Small intestine (tissue), 7 donors: ENCODE measurements around the gene TSBP1. TPM values are rescaled to one million over a fixed set of nuclear protein-coding genes. Genes with fewer than 3 reads are reported as not detected.
A peak's percentile ranks its signal among the peaks of the same experiment; 100 is the strongest.

Source experiments
- DNase-seq, 2 donors: peaks; one replicate each; pipeline versions ENCODE4 v3.0.0 to v3.0.0-alpha.2; 2013
- FAIRE-seq: peaks from 2 replicates; lab custom pipeline; 2012; peaks lifted over from hg19 to GRCh38; lab: Jason Lieb, UNC
- H3K27ac ChIP-seq, 3 donors: one replicate each; pipeline ENCODE4 v1.5.1; 2013; ENCODE audit warnings: low read length in 2 of 3, mild to moderate bottlenecking in 2 of 3, control low read depth in 1 of 3, inconsistent platforms in 1 of 3, low read depth in 1 of 3, moderate library complexity in 1 of 3
- H3K27me3 ChIP-seq, 3 donors: one replicate each; pipeline ENCODE4 v1.6.1; 2013; ENCODE audit warnings: low read length in 3 of 3, inconsistent platforms in 1 of 3; ENCODE audit not compliant: control insufficient read depth in 3 of 3, insufficient read depth in 3 of 3
- H3K36me3 ChIP-seq, 3 donors: one replicate each; pipeline ENCODE4 v1.6.1; 2013; ENCODE audit warnings: low read length in 3 of 3, inconsistent platforms in 1 of 3, low read depth in 1 of 3, mild to moderate bottlenecking in 1 of 3, moderate library complexity in 1 of 3; ENCODE audit not compliant: control insufficient read depth in 3 of 3, insufficient read depth in 2 of 3
- H3K4me1 ChIP-seq, 3 donors: one replicate each; pipeline ENCODE4 v1.6.1; 2013; ENCODE audit warnings: low read length in 2 of 3, inconsistent platforms in 1 of 3, low read depth in 1 of 3, mild to moderate bottlenecking in 1 of 3, moderate library complexity in 1 of 3; ENCODE audit not compliant: control insufficient read depth in 3 of 3, insufficient read depth in 2 of 3
- H3K4me3 ChIP-seq, 3 donors: one replicate each; pipeline ENCODE4 v1.5.1; 2013; ENCODE audit warnings: low read length in 3 of 3, control low read depth in 1 of 3, inconsistent platforms in 1 of 3, low read depth in 1 of 3, mild to moderate bottlenecking in 1 of 3, moderate library complexity in 1 of 3
- H3K9me3 ChIP-seq, 2 donors: one replicate each; pipeline ENCODE4 v1.6.1; 2013; ENCODE audit warnings: low read depth in 1 of 2, low read length in 1 of 2; ENCODE audit not compliant: control insufficient read depth in 2 of 2, insufficient read depth in 1 of 2
- whole genome bisulfite sequencing, 3 donors: extraction: QIAGEN DNeasy Blood & Tissue Kit; methylation state at CpG; one replicate each; pipeline ENCODE4 v1.1.7; 2013; 5-methylcytosine and 5-hydroxymethylcytosine counted together
- polyA plus RNA-seq, 4 donors: library from polyadenylated mRNA; stranded (reverse) in 3 of 4; unstranded in 1 of 4; fragments of 200-250 nt in 3 of 4; fragments of 120-200 nt in 1 of 4; gene quantifications; one replicate each; pipeline versions ENCODE4 v1.2.1 to v1.2.3, GENCODE V29; 2013
- donor health status: healthy with polysubstance abuse.
- donor health status: control.
- donor health status: control.
- donor health status: Bipolar disorder and iron deficiency.
- donor health status: healthy.

The TSBP1 gene
- polyA plus RNA-seq, 4 donors: not detected

DNA sequence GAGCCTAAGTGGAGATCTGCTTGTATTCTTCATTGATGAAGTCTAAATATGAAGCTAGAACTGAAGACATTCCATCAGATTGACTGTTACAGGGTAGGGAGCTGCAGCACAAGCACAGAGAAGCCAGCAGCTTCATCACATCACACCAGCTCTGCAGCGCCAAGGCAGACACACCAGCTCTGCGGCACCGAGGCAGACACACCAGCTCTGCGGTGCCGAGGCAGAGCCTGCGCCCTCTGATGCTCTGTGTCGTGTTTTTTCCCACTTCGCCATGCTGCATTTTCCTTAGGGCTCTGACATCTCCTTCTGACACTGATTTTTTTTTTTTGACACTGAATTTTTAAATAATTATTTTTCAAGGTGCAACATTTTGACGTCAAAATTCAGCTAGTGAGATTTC is 34.5 kb upstream of the TSBP1 start:
- DNase-seq (no peak), FAIRE-seq (no peak)
- Histone ChIP-seq H3K27me3 (peaks cover 0 to 5% (median 3%) of the 10 kb centered on the region in 3 donors), H3K4me1 (peaks cover 0 to 12% (median 4%) of the 10 kb centered on the region in 3 donors), H3K9me3 (no peaks in the 10 kb centered on the region), H3K36me3 (no peaks in the 10 kb centered on the region), H3K27ac (no peak overlapping the region), H3K4me3 (no peak overlapping the region)
- 74 to 88% (median 84%) methylated on average over 9 of the region's 9 CpGs for WGBS, 3 donors

DNA sequence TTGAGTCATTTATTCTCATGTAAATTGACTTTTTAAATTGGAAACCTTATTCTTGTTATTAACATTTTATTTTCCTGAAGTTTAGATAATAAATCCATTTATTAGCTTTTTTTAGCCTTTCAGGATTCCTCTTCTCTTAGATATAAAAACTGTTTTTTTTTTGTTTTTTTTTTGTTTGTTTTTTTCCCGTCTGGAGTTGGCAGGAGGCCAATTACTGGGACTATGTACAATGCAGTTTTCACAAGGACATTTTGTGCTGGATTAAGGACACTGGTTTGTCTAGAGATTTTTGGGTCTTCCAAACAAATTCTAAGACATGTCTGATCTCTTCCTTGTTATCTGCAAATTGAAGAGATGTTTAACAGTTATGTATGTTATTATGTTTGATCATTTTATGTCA is 34.0 kb upstream of the TSBP1 start:
- no peak overlapping the region for H3K27ac ChIP-seq
- DNase-seq (no peak), FAIRE-seq (no peak)
- no peaks in the 10 kb centered on the region for H3K9me3 ChIP-seq
- H3K4me1 ChIP-seq: peaks cover 0 to 9% (median 4%) of the 10 kb centered on the region in 3 donors
- 6 to 28% (median 26%) methylated on average over 1 of the region's 1 CpG for WGBS, 3 donors
- no peak overlapping the region for H3K4me3 ChIP-seq
- no peaks in the 10 kb centered on the region for H3K36me3 ChIP-seq
- H3K27me3 ChIP-seq: peaks cover 0 to 5% (median 2%) of the 10 kb centered on the region in 3 donors

DNA sequence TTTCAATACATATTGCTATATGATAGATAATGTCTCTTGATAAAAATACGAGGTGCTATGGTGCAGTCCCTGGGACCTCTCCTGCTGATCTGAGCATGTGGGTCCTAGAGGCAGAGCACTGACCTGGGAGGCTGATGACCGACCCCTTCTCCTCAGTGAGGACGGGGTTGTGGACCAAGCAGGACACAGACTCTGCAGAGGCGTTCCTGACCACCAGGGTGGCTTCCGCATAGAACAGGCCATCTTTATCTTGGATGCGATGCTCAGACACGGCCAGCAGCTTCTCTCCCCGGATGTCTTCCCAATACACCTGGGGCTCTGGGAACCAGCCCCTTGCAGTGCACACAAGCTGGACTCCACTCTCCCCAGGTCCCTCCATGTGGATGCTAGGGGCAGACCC is 31.1 kb upstream of the TSBP1 start:
- H3K27ac ChIP-seq: no peak overlapping the region
- peaks cover 0 to 5% (median 2%) of the 10 kb centered on the region in 3 donors for H3K27me3 ChIP-seq
- FAIRE-seq (no peak), DNase-seq (no peak)
- H3K36me3 ChIP-seq: no peaks in the 10 kb centered on the region
- no peak overlapping the region for H3K4me3 ChIP-seq
- WGBS, 3 donors: 54 to 77% (median 72%) methylated on average over 8 of the region's 8 CpGs
- H3K9me3 ChIP-seq: no peaks in the 10 kb centered on the region
- H3K4me1 ChIP-seq: peaks cover 0 to 9% (median 4%) of the 10 kb centered on the region in 3 donors

DNA sequence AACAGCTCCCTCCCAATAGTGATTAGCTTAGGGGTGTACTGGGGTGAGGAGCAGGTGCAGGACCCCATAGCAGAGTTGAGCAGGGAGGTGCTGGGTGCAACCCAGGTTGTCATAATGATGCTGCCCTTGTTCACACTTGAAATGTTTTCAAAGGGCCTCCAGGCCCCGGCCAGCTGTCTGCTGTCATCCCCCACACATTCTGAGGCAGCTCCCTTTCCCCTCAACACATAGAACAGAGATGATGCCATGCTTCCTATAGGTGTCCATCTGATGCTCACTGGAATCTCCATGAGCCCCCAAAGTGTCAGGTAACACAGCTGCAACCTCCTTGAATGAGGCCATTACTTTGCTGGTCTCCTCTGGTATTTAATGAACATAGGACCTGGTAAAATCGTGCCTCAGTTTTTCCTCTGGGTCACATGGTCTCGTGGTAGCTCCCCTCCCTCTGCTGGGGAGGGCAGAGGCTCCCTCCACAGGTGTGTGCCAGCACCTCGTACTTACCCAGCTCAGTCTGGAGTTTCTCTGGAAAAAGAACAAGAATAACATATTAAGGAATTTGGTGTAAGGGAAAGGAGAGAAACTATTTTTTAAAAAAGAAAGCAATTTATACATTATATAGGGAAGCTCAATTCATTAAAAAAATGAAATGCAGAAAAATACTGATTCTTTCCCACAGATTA is 29.7 kb upstream of the TSBP1 start:
- Histone ChIP-seq H3K27ac (no peak overlapping the region), H3K36me3 (no peaks in the 10 kb centered on the region), H3K9me3 (no peaks in the 10 kb centered on the region), H3K4me1 (no peaks in the 10 kb centered on the region), H3K27me3 (peaks cover 0 to 5% (median 2%) of the 10 kb centered on the region in 3 donors), H3K4me3 (no peak overlapping the region)
- DNase-seq (no peak), FAIRE-seq (no peak)
- 37 to 38% (median 37%) methylated on average over 4 of the region's 4 CpGs for WGBS, 3 donors

DNA sequence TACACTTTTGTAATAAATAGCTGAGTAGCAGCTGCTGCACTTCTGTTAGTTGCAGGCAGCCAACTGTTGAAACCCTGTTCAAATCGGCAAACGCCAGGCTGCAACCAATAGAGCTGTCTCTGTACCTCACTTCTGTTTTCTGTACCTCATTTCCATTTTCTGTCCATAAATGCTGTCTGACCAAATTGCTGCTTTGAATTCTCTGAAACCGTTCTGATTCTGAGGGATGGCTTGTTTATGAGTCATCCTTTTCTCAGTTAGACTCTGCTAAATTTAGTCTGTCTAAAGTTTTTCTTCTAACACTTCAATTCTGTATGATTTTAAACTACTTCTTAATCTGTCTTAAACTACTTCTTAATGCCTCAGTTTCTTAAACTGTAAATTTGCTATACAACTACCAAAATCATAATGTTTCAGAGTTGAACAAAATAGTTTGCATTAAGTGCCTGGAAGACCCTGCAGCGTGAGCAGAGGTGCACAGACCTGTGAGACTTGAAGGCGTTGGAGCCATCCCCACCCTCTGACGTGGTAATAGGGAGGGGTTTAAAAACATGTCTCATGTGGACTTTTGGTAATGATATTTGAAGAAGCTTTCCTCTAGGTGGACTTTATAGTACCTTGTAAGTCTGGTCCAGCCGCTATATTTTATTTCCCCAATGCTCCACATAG is 25.7 kb upstream of the TSBP1 start:
- no peaks in the 10 kb centered on the region for H3K4me1 ChIP-seq
- H3K36me3 ChIP-seq: no peaks in the 10 kb centered on the region
- no peak overlapping the region for H3K4me3 ChIP-seq
- DNase-seq (no peak), FAIRE-seq (no peak)
- peaks cover 0 to 2% (median 0%) of the 10 kb centered on the region in 3 donors for H3K27me3 ChIP-seq
- H3K9me3 ChIP-seq: no peaks in the 10 kb centered on the region
- 71 to 79% (median 73%) methylated on average over 7 of the region's 7 CpGs for WGBS, 3 donors
- H3K27ac ChIP-seq: peak overlapping the region in 1 of 3 donors; percentile 44

DNA sequence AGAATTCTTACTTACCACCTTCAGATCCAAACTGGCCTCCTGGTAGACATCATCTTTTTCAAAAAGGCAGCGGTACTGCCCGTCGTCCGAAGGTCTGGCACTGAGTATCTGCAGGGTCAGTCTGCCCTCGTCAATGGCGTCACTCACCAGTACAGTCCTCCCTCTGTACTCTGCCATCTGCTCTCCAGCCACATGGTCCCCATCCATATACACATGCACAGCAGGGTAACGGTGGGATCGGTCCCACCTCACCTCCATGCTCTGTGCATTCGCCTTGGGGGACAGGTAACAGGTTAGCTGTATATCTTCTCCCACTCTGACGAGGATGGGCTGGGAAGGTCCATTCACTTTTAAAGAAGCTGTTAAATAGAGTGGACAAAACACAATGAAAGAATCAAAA is 24.3 kb upstream of the TSBP1 start:
- H3K27me3 ChIP-seq: no peaks in the 10 kb centered on the region
- DNase-seq: no peak
- H3K27ac ChIP-seq: no peak overlapping the region
- H3K4me1 ChIP-seq: no peaks in the 10 kb centered on the region
- FAIRE-seq: no peak
- WGBS, 3 donors: 94 to 96% (median 96%) methylated on average over 10 of the region's 10 CpGs
- H3K36me3 ChIP-seq: no peaks in the 10 kb centered on the region
- no peaks in the 10 kb centered on the region for H3K9me3 ChIP-seq
- H3K4me3 ChIP-seq: no peak overlapping the region

DNA sequence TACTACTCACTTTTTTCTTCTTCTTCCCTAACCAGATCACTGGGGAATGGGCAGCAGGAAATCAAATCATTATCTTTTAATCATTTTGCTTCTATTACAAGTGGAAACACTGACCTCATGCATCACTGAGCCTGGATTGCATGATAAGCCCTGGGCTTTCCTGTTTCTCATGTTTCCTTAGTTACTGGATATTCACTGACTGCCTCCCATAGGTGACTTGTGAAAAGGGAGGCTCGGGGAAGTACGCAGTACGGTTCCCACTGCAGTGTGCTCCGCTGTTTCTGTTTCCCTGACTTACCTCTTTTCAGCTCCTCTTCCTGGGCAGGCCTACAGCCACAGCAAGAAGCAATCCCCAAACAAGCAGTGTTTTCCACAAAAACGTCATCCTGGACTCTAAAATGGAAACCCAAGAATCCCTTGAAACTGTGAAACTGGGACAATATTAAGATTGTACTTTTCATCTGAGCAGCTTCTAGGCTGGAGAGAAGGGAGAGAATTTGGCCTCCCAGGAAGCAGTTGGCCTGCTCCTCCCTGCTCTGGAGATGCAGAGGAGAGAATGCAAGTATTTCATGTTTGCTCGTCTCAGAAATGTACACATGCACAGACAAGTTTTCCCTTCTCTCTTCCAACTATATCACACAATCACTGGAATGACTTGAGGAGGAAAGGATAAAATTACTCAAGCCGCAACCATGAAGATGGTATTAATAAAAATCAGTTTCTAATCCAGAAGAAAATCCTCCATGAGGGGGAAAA is 22.1 kb upstream of the TSBP1 start:
- Histone ChIP-seq H3K9me3 (no peaks in the 10 kb centered on the region), H3K27me3 (no peaks in the 10 kb centered on the region), H3K4me1 (no peaks in the 10 kb centered on the region), H3K27ac (peak overlapping the region in 1 of 3 donors; percentile 40), H3K36me3 (no peaks in the 10 kb centered on the region), H3K4me3 (no peak overlapping the region)
- DNase-seq (no peak), FAIRE-seq (no peak)
- WGBS, 3 donors: 33 to 68% (median 61%) methylated on average over 7 of the region's 7 CpGs

DNA sequence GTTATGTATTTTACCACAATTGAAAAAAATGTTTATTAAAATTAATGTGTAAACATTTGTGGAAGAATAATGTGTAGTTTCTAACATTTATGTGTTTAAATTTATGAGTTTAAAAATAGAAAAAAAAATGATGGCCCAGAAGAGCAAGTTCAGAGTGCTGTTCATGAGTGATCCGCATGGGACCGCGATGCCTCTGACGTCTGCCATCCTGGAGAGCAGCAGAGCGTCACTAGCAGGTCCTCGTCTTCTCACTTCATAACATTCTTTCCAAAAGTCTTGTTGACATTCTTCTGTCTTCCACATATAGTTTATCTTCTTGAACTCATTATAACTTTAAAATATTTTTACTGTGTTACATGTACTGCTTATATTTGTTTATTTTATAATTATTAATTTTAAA is 19.8 kb upstream of the TSBP1 start:
- no peak for FAIRE-seq
- no peak for DNase-seq
- WGBS, 3 donors: 90 to 97% (median 96%) methylated on average over 6 of the region's 6 CpGs
- Histone ChIP-seq H3K27ac (no peak overlapping the region), H3K27me3 (no peaks in the 10 kb centered on the region), H3K4me3 (no peak overlapping the region), H3K9me3 (no peaks in the 10 kb centered on the region), H3K4me1 (peaks cover 0 to 6% (median 0%) of the 10 kb centered on the region in 3 donors), H3K36me3 (no peaks in the 10 kb centered on the region)
